Stomach (tissue), 19 donors: Measurements from ENCODE around the gene GDPGP1. TPM values are rescaled to one million over a fixed set of nuclear protein-coding genes. Genes with fewer than 3 reads are reported as not detected.
"Not testable (repeated sequence)": the region's sequence is repeated elsewhere in the genome, so short reads cannot be mapped to it uniquely, and the experiment has no call there.

Experiments
- DNase-seq, 2 donors: peaks; one replicate each; pipeline versions ENCODE4 v3.0.0 to v3.0.0-alpha.2; 2013 to 2019
- H3K27ac ChIP-seq, 5 donors: fragments of 200-600 bp in 4 of 5; sonication (generic) in 4 of 5; one replicate each; pipeline ENCODE4 v1.5.1; 2013 to 2019; ENCODE audit warnings: mild to moderate bottlenecking in 1 of 5, moderate library complexity in 1 of 5
- H3K27me3 ChIP-seq, 3 donors: fragments of 200-600 bp; sonication (generic); one replicate each; pipeline ENCODE4 v1.5.1; 2017 to 2019; ENCODE audit warnings: mixed run types in 1 of 3
- H3K36me3 ChIP-seq, 4 donors: fragments of 200-600 bp; sonication (generic); 1 replicate in 3 of 4; 2 replicates in 1 of 4; pipeline ENCODE4 v1.5.1; 2016 to 2019
- H3K4me1 ChIP-seq, 4 donors: fragments of 200-600 bp; sonication (generic); one replicate each; pipeline ENCODE4 v1.5.1; 2016 to 2019
- H3K4me3 ChIP-seq, 4 donors: fragments of 200-600 bp; sonication (generic) in 3 of 4; one replicate each; pipeline ENCODE4 v1.5.1; 2016 to 2019; ENCODE audit warnings: mild to moderate bottlenecking in 1 of 4
- H3K9me3 ChIP-seq, 4 donors: fragments of 200-600 bp; sonication (generic); one replicate each; pipeline ENCODE4 v1.5.1; 2016 to 2019
- EP300 ChIP-seq: sonication (generic); formaldehyde crosslinking; IDR thresholded peaks from one replicate; pipeline ENCODE4 v1.6.1; 2017; ENCODE audit warnings: antibody characterized with exemption
- POLR2A ChIP-seq, 4 donors: fragments of 450-650 bp; IDR thresholded peaks; one replicate each; pipeline ENCODE4 v1.6.1; 2016; ENCODE audit warnings: antibody characterized with exemption in 4 of 4, control low read depth in 2 of 4, mild to moderate bottlenecking in 1 of 4, moderate library complexity in 1 of 4
- POLR2AphosphoS5 ChIP-seq, 3 donors: sonication (generic); formaldehyde crosslinking; IDR thresholded peaks; one replicate each; pipeline ENCODE4 v1.6.1; 2016; ENCODE audit warnings: antibody characterized with exemption in 3 of 3
- WGBS, 5 donors: extraction: QIAGEN DNeasy Blood & Tissue Kit in 3 of 5; methylation state at CpG; one replicate each; pipeline versions ENCODE4 v1.1.5 to v1.1.7; 2013 to 2018; 5-methylcytosine and 5-hydroxymethylcytosine counted together
- intact Hi-C: fragments of 100-400 bp; cut with DNase I; formaldehyde crosslinking; loops from one replicate; pipeline ENCODE4 v1.15.1; 2023; ENCODE audit warnings: low total_unique reads
- long read RNA-seq, 10 donors: transcript quantifications; one replicate each; lab custom pipeline, GENCODE V29; 2026
- polyA plus RNA-seq, 3 donors: library from polyadenylated mRNA; stranded (reverse); fragments of 200-250 nt; gene quantifications; one replicate each; pipeline ENCODE4 v1.2.3, GENCODE V29; 2013
- total RNA-seq, 5 donors: library from RNA; depleted of rRNA; stranded (reverse); fragments of >200 nt; gene quantifications; one replicate each; pipeline versions ENCODE4 v1.1.0 to v1.2.3, GENCODE V29; 2014 to 2016
- TF ChIP-seq, protein P1 (sequence below), 7 experiments: fragments of 450-650 bp in 4 of 7; fragments of 200-600 bp in 3 of 7; sonication (generic) in 3 of 7; IDR thresholded peaks; one replicate each; pipeline ENCODE4 v1.5.1; 2016 to 2019; ENCODE audit warnings: antibody characterized with exemption in 7 of 7, control low read depth in 2 of 7, mild to moderate bottlenecking in 1 of 7
- donor health status: healthy with polysubstance abuse.
- donor health status: Bipolar disorder and iron deficiency.
- donor health status: healthy.

Gene GDPGP1, protein sequence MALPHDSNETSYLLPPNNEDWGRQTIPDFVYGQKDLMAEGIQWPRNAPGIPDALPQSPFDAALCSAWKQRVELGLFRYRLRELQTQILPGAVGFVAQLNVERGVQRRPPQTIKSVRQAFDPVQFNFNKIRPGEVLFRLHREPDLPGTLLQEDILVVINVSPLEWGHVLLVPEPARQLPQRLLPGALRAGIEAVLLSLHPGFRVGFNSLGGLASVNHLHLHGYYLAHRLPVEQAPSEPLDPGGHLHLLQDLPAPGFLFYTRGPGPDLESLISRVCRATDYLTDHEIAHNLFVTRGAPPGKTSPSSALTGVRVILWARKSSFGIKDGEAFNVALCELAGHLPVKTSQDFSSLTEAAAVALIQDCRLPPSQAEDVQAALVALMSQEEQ
- 10 to 100 TPM in 1 of 5 donors, 1 to 10 TPM in 2, under 1 TPM in 1, not detected in 1; under 0.01 to 26.6 (median 5.9) TPM for total RNA-seq
- 1 to 10 TPM in 2 of 3 donors, under 1 TPM in 1; 0.92 to 3.2 (median 2.4) TPM for polyA plus RNA-seq
- long read RNA-seq, donor 1, partial matches to known transcripts: 0 of 1 reads
- long read RNA-seq, donor 1, other reads (novel, unspliced or antisense): 0 of 1 reads
- long read RNA-seq, donor 2, partial matches to known transcripts: 0 of 1 reads
- long read RNA-seq, donor 2, other reads (novel, unspliced or antisense): 0 of 1 reads
- long read RNA-seq, donor 3, partial matches to known transcripts: 0 of 1 reads
- long read RNA-seq, donor 3, other reads (novel, unspliced or antisense): 0 of 1 reads
- long read RNA-seq, donor 4: 0 reads
- long read RNA-seq, donor 5, partial matches to known transcripts: 10 of 31 reads
- long read RNA-seq, donor 5, other reads (novel, unspliced or antisense): 19 of 31 reads
- long read RNA-seq, donor 6, partial matches to known transcripts: 0 of 4 reads
- long read RNA-seq, donor 6, other reads (novel, unspliced or antisense): 0 of 4 reads
- long read RNA-seq, donor 7: 0 reads
- long read RNA-seq, donor 8, partial matches to known transcripts: 0 of 2 reads
- long read RNA-seq, donor 8, other reads (novel, unspliced or antisense): 0 of 2 reads
- long read RNA-seq, donor 9: 0 reads
- long read RNA-seq, donor 10: 0 reads

GRCh38 chr15:90234096-90234988, at the start of gene GDPGP1:
TSS of gene GDPGP1 (plus strand) at chr15:90234209. CDS start at chr15:90240909, 6,700 bp downstream.
- DNase-seq: no peak
- TF ChIP-seq POLR2AphosphoS5 (IDR thresholded peaks at IDR 0.05) (peak; percentile 59 to 80 (median 76)), EP300 (no peak), POLR2A (IDR thresholded peaks at IDR 0.05) (peak in 1 of 4 donors; percentile 33)
- TF ChIP-seq, protein P1, sequence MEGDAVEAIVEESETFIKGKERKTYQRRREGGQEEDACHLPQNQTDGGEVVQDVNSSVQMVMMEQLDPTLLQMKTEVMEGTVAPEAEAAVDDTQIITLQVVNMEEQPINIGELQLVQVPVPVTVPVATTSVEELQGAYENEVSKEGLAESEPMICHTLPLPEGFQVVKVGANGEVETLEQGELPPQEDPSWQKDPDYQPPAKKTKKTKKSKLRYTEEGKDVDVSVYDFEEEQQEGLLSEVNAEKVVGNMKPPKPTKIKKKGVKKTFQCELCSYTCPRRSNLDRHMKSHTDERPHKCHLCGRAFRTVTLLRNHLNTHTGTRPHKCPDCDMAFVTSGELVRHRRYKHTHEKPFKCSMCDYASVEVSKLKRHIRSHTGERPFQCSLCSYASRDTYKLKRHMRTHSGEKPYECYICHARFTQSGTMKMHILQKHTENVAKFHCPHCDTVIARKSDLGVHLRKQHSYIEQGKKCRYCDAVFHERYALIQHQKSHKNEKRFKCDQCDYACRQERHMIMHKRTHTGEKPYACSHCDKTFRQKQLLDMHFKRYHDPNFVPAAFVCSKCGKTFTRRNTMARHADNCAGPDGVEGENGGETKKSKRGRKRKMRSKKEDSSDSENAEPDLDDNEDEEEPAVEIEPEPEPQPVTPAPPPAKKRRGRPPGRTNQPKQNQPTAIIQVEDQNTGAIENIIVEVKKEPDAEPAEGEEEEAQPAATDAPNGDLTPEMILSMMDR (IDR thresholded peaks at IDR 0.05): no peak
- Histone ChIP-seq H3K4me3 (peak within 1 kb of the TSS; percentile 73 to 95 (median 83)), H3K9me3 (no peaks in the 10 kb centered on the region), H3K36me3 (peaks cover 18 to 57% (median 53%) of the 10 kb centered on the region in 4 donors), H3K27ac (peak within 1 kb of the TSS; percentile 88 to 98 (median 93)), H3K27me3 (no peaks in the 10 kb centered on the region), H3K4me1 (peaks cover 43 to 50% (median 48%) of the 10 kb centered on the region in 4 donors)
- intact Hi-C loops: no loop called here
- 2 to 5% (median 4%) methylated on average over 23 to 49 of the region's 49 CpGs for WGBS, 5 donors

GRCh38 chr15:90184786-90185704, 49.0 kb upstream of the GDPGP1 start:
- H3K36me3 ChIP-seq: no peaks in the 10 kb centered on the region
- H3K4me3 ChIP-seq: peak overlapping the region; percentile 68 to 78 (median 76)
- DNase-seq: peak; percentile 74 to 90
- intact Hi-C loops: no loop called here
- TF ChIP-seq, protein P1 (IDR thresholded peaks at IDR 0.05): peak in 1 of 7 experiments; percentile 20
- TF ChIP-seq EP300: no peak
- TF ChIP-seq POLR2A (IDR thresholded peaks at IDR 0.05): peak in 1 of 4 donors; percentile 34
- TF ChIP-seq POLR2AphosphoS5 (IDR thresholded peaks at IDR 0.05): peak in 1 of 3 donors; percentile 64
- 2 to 15% (median 3%) methylated on average over 9 to 67 of the region's 67 CpGs for WGBS, 5 donors
- H3K27me3 ChIP-seq: no peaks in the 10 kb centered on the region
- H3K9me3 ChIP-seq: no peaks in the 10 kb centered on the region
- peak overlapping the region; percentile 93 to 98 (median 96) for H3K27ac ChIP-seq
- H3K4me1 ChIP-seq: peaks cover 20 to 71% (median 49%) of the 10 kb centered on the region in 4 donors

GRCh38 chr15:90187257-90187868, 46.6 kb upstream of the GDPGP1 start:
- Histone ChIP-seq H3K4me1 (peaks cover 41 to 94% (median 72%) of the 10 kb centered on the region in 4 donors), H3K4me3 (peak overlapping the region in 1 of 4 donors; percentile 1), H3K27ac (peak overlapping the region in 3 of 5 donors; percentile 93 to 97 (median 94)), H3K36me3 (no peaks in the 10 kb centered on the region), H3K27me3 (no peaks in the 10 kb centered on the region), H3K9me3 (no peaks in the 10 kb centered on the region)
- intact Hi-C loops: no loop called here
- 60 to 71% (median 64%) methylated on average over 8 of the region's 8 CpGs for WGBS, 5 donors
- TF ChIP-seq, protein P1 (IDR thresholded peaks at IDR 0.05): no peak
- TF ChIP-seq POLR2A (IDR thresholded peaks at IDR 0.05): no peak
- TF ChIP-seq POLR2AphosphoS5 (IDR thresholded peaks at IDR 0.05): no peak
- no peak for TF ChIP-seq EP300
- no peak for DNase-seq

GRCh38 chr15:90188065-90188464, 45.9 kb upstream of the GDPGP1 start:
- 90 to 98% (median 93%) methylated on average over 7 of the region's 7 CpGs for whole genome bisulfite sequencing, 5 donors
- DNase-seq, H3K27me3 ChIP-seq, H3K4me3 ChIP-seq, H3K9me3 ChIP-seq, H3K36me3 ChIP-seq, intact Hi-C loops: not testable (repeated sequence)
- Histone ChIP-seq H3K27ac (peak overlapping the region in 3 of 5 donors; percentile 1 to 80 (median 22)), H3K4me1 (peaks cover 48 to 95% (median 78%) of the 10 kb centered on the region in 4 donors)
